GM23338 (cell line): ENCODE data around the gene TRPM7. TPM values are rescaled to one million over a fixed set of nuclear protein-coding genes. Genes with fewer than 3 reads are reported as not detected.

Source experiments
- ATAC-seq: fragments of 200-7000 bp; cut with Tn5 transposase; 3 replicates; pipeline ENCODE4 v1.9.1; 2020
- DNase-seq: peaks from one replicate; pipeline ENCODE4 v3.0.0-alpha.2; 2015; ENCODE audit warnings: low spot score
- H2AFZ ChIP-seq: fragments of 200-600 bp; sonication (generic); 2 replicates; pipeline ENCODE4 v1.8.0; 2016; ENCODE audit warnings: antibody characterized with exemption, mild to moderate bottlenecking, moderate library complexity
- H3F3A ChIP-seq: fragments of 200-600 bp; sonication (generic); replicated peaks from 2 replicates; pipeline ENCODE4 v1.8.0; 2017; ENCODE audit warnings: antibody characterized with exemption, mixed run types, low read depth
- H3K27ac ChIP-seq: fragments of 200-600 bp; sonication (generic); 2 replicates; pipeline ENCODE4 v1.6.1; 2016; ENCODE audit warnings: low read depth
- H3K27me3 ChIP-seq: fragments of 200-600 bp; sonication (generic); 2 replicates; pipeline ENCODE4 v1.8.0; 2016; ENCODE audit warnings: mild to moderate bottlenecking, mixed run types, moderate library complexity; ENCODE audit not compliant: insufficient read depth
- H3K36me3 ChIP-seq: fragments of 200-600 bp; sonication (generic); 2 replicates; pipeline ENCODE4 v1.8.0; 2016; ENCODE audit warnings: mild to moderate bottlenecking; ENCODE audit not compliant: insufficient read depth
- H3K4me1 ChIP-seq: fragments of 200-600 bp; sonication (generic); 2 replicates; pipeline ENCODE4 v1.8.0; 2016; ENCODE audit warnings: mild to moderate bottlenecking, moderate library complexity; ENCODE audit not compliant: insufficient read depth
- H3K4me2 ChIP-seq: fragments of 200-600 bp; sonication (generic); 2 replicates; pipeline ENCODE4 v1.7.1; 2017; ENCODE audit warnings: mixed run types
- H3K4me3 ChIP-seq: fragments of 200-600 bp; sonication (generic); 2 replicates; pipeline ENCODE4 v1.6.1; 2016; ENCODE audit warnings: mixed run types
- H3K79me2 ChIP-seq: fragments of 200-600 bp; sonication (generic); replicated peaks from 2 replicates; pipeline ENCODE4 v1.8.0; 2017; ENCODE audit warnings: mild to moderate bottlenecking; ENCODE audit not compliant: insufficient read depth
- H3K9me2 ChIP-seq: fragments of 200-600 bp; sonication (generic); 2 replicates; pipeline ENCODE4 v1.8.0; 2017; ENCODE audit not compliant: insufficient read depth
- H4K20me1 ChIP-seq: fragments of 200-600 bp; sonication (generic); replicated peaks from 2 replicates; pipeline ENCODE4 v1.8.0; 2017; ENCODE audit warnings: mild to moderate bottlenecking; ENCODE audit not compliant: insufficient read depth
- H3K27ac Mint-ChIP-seq: 2 replicates; pipeline ENCODE4 v1.8.0; 2020; ENCODE audit warnings: inconsistent platforms, mild to moderate bottlenecking, moderate library complexity, mixed read lengths
- H3K27me3 Mint-ChIP-seq: 3 replicates; pipeline ENCODE4 v1.8.0; 2022; ENCODE audit warnings: low read depth, mild to moderate bottlenecking, moderate library complexity, mixed read lengths, inconsistent platforms; ENCODE audit not compliant: insufficient read depth, poor library complexity
- H3K36me3 Mint-ChIP-seq: 3 replicates; pipeline ENCODE4 v1.8.0; 2021; ENCODE audit warnings: low read depth, mild to moderate bottlenecking, inconsistent platforms, moderate library complexity, mixed read lengths
- H3K4me1 Mint-ChIP-seq: 3 replicates; pipeline ENCODE4 v1.8.0; 2020; ENCODE audit warnings: mild to moderate bottlenecking, inconsistent platforms, mixed read lengths
- H3K4me3 Mint-ChIP-seq: 3 replicates; pipeline ENCODE4 v1.8.0; 2021; ENCODE audit warnings: moderate library complexity, mild to moderate bottlenecking, inconsistent platforms, mixed read lengths
- H3K9me3 Mint-ChIP-seq: 3 replicates; pipeline ENCODE4 v1.8.0; 2020; ENCODE audit warnings: moderate library complexity, mild to moderate bottlenecking, inconsistent platforms, mixed read lengths
- EZH2 ChIP-seq: fragments of 200-600 bp; sonication (generic); IDR thresholded peaks from one replicate; pipeline ENCODE4 v1.8.0; 2017; ENCODE audit warnings: antibody characterized with exemption, mild to moderate bottlenecking, low read depth; ENCODE audit not compliant: unreplicated experiment
- EZH2phosphoT487 ChIP-seq: fragments of 200-600 bp; sonication (generic); IDR thresholded peaks from one replicate; pipeline ENCODE4 v1.8.1; 2018; ENCODE audit warnings: antibody characterized with exemption; ENCODE audit not compliant: unreplicated experiment
- JUNB ChIP-seq: IDR thresholded peaks from one replicate; pipeline ENCODE4 v1.6.1; 2016; ENCODE audit warnings: antibody characterized with exemption; ENCODE audit not compliant: unreplicated experiment
- NANOG ChIP-seq: IDR thresholded peaks from 2 replicates; pipeline ENCODE4 v1.6.1; 2016; ENCODE audit warnings: antibody characterized with exemption, borderline replicate concordance
- ZNF114 ChIP-seq: fragments of 250-450 bp; sonication (Bioruptor Pico); IDR thresholded peaks from 2 replicates; pipeline ENCODE4 v1.5.0; 2020; ENCODE audit warnings: mild to moderate bottlenecking, moderate library complexity
- polyA plus RNA-seq: library from polyadenylated mRNA; unstranded; fragments of >200 nt; fragmentation: Nextera tagmentation; extraction: Ambion mirVana; gene quantifications from 2 replicates; pipeline ENCODE4 v1.2.1, GENCODE V29; 2016
- total RNA-seq: library from RNA; depleted of rRNA; stranded (reverse); fragments of >200 nt; shearing (Covaris generic); gene quantifications from 2 replicates; pipeline ENCODE4 v1.2.3, GENCODE V29; 2014
- TF ChIP-seq, protein P1 (sequence below): fragments of 250-450 bp; sonication (Bioruptor Pico); IDR thresholded peaks from 2 replicates; pipeline ENCODE4 v1.5.0; 2020; ENCODE audit warnings: mild to moderate bottlenecking, moderate library complexity
- TF ChIP-seq, protein P2 (sequence below), 2 experiments: fragments of 200-600 bp in 1 of 2; sonication (generic) in 1 of 2; conservative IDR thresholded peaks; 2 replicates each; pipeline versions ENCODE4 v1.5.1 to v1.6.1; 2016 to 2017; ENCODE audit warnings: antibody characterized with exemption in 2 of 2, low read depth in 2 of 2, mild to moderate bottlenecking in 2 of 2, moderate library complexity in 1 of 2

Gene TRPM7
- total and polyA plus RNA-seq, 2 experiments from 2014 or later: 8.3 to 41.0 TPM

DNA sequence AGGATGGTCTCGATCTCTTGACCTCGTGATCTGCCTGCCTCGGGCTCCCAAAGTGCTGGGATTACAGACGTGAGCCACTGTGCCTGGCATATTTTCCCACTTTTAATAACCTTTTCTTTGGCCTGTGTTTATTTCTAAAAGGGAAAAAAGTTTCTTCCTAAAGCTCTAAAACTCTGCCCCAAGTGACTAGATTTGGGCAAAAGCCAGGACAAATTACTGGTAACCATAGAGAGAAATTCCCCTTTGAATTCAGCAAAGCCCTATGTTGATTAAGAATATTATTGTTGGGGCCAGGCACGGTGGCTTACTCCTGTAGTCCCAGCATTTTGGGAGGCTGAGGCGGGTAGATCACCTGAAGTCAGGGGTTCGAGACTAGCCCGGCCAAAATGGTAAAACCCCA lies 11.5 kb upstream of the TRPM7 start (continued):
- TF ChIP-seq, protein P1, sequence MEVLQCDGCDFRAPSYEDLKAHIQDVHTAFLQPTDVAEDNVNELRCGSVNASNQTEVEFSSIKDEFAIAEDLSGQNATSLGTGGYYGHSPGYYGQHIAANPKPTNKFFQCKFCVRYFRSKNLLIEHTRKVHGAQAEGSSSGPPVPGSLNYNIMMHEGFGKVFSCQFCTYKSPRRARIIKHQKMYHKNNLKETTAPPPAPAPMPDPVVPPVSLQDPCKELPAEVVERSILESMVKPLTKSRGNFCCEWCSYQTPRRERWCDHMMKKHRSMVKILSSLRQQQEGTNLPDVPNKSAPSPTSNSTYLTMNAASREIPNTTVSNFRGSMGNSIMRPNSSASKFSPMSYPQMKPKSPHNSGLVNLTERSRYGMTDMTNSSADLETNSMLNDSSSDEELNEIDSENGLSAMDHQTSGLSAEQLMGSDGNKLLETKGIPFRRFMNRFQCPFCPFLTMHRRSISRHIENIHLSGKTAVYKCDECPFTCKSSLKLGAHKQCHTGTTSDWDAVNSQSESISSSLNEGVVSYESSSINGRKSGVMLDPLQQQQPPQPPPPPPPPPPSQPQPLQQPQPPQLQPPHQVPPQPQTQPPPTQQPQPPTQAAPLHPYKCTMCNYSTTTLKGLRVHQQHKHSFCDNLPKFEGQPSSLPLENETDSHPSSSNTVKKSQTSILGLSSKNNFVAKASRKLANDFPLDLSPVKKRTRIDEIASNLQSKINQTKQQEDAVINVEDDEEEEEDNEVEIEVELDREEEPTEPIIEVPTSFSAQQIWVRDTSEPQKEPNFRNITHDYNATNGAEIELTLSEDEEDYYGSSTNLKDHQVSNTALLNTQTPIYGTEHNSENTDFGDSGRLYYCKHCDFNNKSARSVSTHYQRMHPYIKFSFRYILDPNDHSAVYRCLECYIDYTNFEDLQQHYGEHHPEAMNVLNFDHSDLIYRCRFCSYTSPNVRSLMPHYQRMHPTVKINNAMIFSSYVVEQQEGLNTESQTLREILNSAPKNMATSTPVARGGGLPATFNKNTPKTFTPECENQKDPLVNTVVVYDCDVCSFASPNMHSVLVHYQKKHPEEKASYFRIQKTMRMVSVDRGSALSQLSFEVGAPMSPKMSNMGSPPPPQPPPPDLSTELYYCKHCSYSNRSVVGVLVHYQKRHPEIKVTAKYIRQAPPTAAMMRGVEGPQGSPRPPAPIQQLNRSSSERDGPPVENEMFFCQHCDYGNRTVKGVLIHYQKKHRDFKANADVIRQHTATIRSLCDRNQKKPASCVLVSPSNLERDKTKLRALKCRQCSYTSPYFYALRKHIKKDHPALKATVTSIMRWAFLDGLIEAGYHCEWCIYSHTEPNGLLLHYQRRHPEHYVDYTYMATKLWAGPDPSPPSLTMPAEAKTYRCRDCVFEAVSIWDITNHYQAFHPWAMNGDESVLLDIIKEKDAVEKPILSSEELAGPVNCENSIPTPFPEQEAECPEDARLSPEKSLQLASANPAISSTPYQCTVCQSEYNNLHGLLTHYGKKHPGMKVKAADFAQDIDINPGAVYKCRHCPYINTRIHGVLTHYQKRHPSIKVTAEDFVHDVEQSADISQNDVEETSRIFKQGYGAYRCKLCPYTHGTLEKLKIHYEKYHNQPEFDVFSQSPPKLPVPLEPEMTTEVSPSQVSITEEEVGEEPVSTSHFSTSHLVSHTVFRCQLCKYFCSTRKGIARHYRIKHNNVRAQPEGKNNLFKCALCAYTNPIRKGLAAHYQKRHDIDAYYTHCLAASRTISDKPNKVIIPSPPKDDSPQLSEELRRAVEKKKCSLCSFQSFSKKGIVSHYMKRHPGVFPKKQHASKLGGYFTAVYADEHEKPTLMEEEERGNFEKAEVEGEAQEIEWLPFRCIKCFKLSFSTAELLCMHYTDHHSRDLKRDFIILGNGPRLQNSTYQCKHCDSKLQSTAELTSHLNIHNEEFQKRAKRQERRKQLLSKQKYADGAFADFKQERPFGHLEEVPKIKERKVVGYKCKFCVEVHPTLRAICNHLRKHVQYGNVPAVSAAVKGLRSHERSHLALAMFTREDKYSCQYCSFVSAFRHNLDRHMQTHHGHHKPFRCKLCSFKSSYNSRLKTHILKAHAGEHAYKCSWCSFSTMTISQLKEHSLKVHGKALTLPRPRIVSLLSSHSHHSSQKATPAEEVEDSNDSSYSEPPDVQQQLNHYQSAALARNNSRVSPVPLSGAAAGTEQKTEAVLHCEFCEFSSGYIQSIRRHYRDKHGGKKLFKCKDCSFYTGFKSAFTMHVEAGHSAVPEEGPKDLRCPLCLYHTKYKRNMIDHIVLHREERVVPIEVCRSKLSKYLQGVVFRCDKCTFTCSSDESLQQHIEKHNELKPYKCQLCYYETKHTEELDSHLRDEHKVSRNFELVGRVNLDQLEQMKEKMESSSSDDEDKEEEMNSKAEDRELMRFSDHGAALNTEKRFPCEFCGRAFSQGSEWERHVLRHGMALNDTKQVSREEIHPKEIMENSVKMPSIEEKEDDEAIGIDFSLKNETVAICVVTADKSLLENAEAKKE (CRISPR knock-in tag): no peak
- TF ChIP-seq NANOG (no peak), EZH2 (no peak), JUNB (no peak), EZH2phosphoT487 (no peak)
- TF ChIP-seq, protein P2, sequence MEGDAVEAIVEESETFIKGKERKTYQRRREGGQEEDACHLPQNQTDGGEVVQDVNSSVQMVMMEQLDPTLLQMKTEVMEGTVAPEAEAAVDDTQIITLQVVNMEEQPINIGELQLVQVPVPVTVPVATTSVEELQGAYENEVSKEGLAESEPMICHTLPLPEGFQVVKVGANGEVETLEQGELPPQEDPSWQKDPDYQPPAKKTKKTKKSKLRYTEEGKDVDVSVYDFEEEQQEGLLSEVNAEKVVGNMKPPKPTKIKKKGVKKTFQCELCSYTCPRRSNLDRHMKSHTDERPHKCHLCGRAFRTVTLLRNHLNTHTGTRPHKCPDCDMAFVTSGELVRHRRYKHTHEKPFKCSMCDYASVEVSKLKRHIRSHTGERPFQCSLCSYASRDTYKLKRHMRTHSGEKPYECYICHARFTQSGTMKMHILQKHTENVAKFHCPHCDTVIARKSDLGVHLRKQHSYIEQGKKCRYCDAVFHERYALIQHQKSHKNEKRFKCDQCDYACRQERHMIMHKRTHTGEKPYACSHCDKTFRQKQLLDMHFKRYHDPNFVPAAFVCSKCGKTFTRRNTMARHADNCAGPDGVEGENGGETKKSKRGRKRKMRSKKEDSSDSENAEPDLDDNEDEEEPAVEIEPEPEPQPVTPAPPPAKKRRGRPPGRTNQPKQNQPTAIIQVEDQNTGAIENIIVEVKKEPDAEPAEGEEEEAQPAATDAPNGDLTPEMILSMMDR (conservative IDR thresholded peaks at IDR 0.05; ENCODE audit: low read depth in 2 of 2): no peak

DNA sequence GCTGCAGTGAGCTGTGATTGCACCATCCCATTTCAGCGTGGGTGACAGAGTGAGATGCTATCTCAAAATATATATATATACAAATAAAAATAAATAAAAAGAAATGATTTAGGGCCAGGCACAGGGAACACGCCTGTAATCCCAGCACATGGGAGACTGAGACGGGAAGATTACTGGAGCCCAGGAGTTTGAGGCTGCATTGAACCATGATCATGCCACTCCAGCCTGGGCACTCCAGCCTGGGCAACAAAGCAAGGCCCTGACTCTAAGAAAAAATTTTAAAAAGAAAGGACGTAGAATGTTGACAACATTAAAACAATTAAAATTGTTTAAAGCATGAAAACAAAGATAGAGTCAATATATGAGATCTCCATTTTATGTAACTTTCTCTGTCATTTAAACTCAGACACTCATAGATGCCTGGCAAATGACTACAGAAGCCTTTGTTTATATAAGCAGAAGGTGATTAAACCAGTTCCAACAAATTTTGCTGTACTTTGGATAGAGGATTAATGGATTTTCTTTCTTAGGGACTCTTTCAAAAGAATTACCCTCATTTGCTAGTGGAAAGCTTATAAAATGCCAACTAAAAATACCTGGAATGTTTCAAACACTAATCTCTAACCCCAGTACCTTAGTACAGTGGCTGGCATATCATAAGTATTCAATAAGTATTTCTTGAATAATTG lies 10.7 kb upstream of the TRPM7 start:
- no peak for ATAC-seq
- no peak for TF ChIP-seq ZNF114 (CRISPR knock-in tag)
- TF ChIP-seq, protein P1 (CRISPR knock-in tag): no peak
- no peak for TF ChIP-seq EZH2phosphoT487

More for the DNA sequence above, 10.7 kb upstream of the TRPM7 start:
- Histone ChIP-seq H3K27ac (no peak overlapping the region), H3K36me3 (no peaks in the 10 kb centered on the region), H4K20me1 (no peaks in the 10 kb centered on the region), H3K4me1 (no peaks in the 10 kb centered on the region), H2AFZ (no peak overlapping the region), H3K4me3 (no peak overlapping the region), H3K9me2 (no peaks in the 10 kb centered on the region), H3K27me3 (no peaks in the 10 kb centered on the region), H3F3A (no peaks in the 10 kb centered on the region), H3K79me2 (no peaks in the 10 kb centered on the region), H3K4me2 (no peak overlapping the region)
- H3K4me3 Mint-ChIP-seq: no peak overlapping the region
- H3K4me1 Mint-ChIP-seq: no peaks in the 10 kb centered on the region
- no peak for DNase-seq
- no peak overlapping the region for H3K27ac Mint-ChIP-seq
- no peaks in the 10 kb centered on the region for H3K36me3 Mint-ChIP-seq
- H3K9me3 Mint-ChIP-seq: no peaks in the 10 kb centered on the region
- H3K27me3 Mint-ChIP-seq: no peaks in the 10 kb centered on the region
